SK-N-SH (cell line): ENCODE data around the gene NUDCD3.

Experiments used
- EP300 ChIP-seq, 2 experiments: IDR thresholded peaks; 2 replicates each; pipeline versions ENCODE4 v1.4.0 to v1.6.1; 2012; ENCODE audit warnings: borderline replicate concordance in 1 of 2, low read depth in 1 of 2, low read length in 1 of 2
- EZH2phosphoT487 ChIP-seq: fragments of 200-600 bp; sonication (generic); IDR thresholded peaks from 2 replicates; pipeline ENCODE4 v1.6.1; 2017; ENCODE audit warnings: low read depth, mixed run types, mild to moderate bottlenecking, antibody characterized with exemption, moderate library complexity, borderline replicate concordance
- FOXM1 ChIP-seq: IDR thresholded peaks from 2 replicates; pipeline ENCODE4 v1.4.0; 2012; ENCODE audit warnings: low read depth, mild to moderate bottlenecking
- MXI1 ChIP-seq: IDR thresholded peaks from 2 replicates; pipeline ENCODE4 v1.6.1; 2012; ENCODE audit warnings: mild to moderate bottlenecking, low read depth, low read length, improper control_type of control experiment
- POLR2AphosphoS5 ChIP-seq: IDR thresholded peaks from 2 replicates; pipeline ENCODE4 v1.6.1; 2012; ENCODE audit warnings: low read depth, low read length
- RAD21 ChIP-seq: IDR thresholded peaks from 2 replicates; pipeline ENCODE4 v1.6.1; 2012; ENCODE audit warnings: mild to moderate bottlenecking, low read length
- SMC3 ChIP-seq: IDR thresholded peaks from 2 replicates; pipeline ENCODE4 v1.6.1; 2012; ENCODE audit warnings: low read depth, low read length, improper control_type of control experiment
- YY1 ChIP-seq: IDR thresholded peaks from 2 replicates; pipeline ENCODE4 v1.4.0; 2012; ENCODE audit warnings: low read depth, mild to moderate bottlenecking
- TF ChIP-seq, protein P1 (sequence below): IDR thresholded peaks from 2 replicates; pipeline ENCODE4 v1.4.0; 2012; ENCODE audit warnings: low read depth
- TF ChIP-seq, protein P2 (sequence below): fragments of 200-600 bp; sonication (generic); IDR thresholded peaks from 2 replicates; pipeline ENCODE4 v1.6.1; 2017; ENCODE audit warnings: antibody characterized with exemption, mild to moderate bottlenecking, moderate library complexity
- TF ChIP-seq, protein P3 (sequence below): fragments of 150-350 bp; IDR thresholded peaks from 2 replicates; pipeline ENCODE4 v1.6.1; 2017; ENCODE audit warnings: antibody characterized with exemption, low read length, low read depth, borderline replicate concordance
- TF ChIP-seq, protein P4 (sequence below): IDR thresholded peaks from 2 replicates; pipeline ENCODE4 v1.4.0; 2012; ENCODE audit warnings: low read depth, borderline replicate concordance

GRCh38 chr7:44341401-44341800, 149.1 kb downstream of the NUDCD3 start:
- TF ChIP-seq, protein P1, sequence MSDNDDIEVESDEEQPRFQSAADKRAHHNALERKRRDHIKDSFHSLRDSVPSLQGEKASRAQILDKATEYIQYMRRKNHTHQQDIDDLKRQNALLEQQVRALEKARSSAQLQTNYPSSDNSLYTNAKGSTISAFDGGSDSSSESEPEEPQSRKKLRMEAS = no peak
- no peak for TF ChIP-seq EP300 (IDR thresholded peaks at IDR 0.05; ENCODE audit: borderline replicate concordance in 1 of 2, low read depth in 1 of 2, low read length in 1 of 2)
- TF ChIP-seq, protein P2, sequence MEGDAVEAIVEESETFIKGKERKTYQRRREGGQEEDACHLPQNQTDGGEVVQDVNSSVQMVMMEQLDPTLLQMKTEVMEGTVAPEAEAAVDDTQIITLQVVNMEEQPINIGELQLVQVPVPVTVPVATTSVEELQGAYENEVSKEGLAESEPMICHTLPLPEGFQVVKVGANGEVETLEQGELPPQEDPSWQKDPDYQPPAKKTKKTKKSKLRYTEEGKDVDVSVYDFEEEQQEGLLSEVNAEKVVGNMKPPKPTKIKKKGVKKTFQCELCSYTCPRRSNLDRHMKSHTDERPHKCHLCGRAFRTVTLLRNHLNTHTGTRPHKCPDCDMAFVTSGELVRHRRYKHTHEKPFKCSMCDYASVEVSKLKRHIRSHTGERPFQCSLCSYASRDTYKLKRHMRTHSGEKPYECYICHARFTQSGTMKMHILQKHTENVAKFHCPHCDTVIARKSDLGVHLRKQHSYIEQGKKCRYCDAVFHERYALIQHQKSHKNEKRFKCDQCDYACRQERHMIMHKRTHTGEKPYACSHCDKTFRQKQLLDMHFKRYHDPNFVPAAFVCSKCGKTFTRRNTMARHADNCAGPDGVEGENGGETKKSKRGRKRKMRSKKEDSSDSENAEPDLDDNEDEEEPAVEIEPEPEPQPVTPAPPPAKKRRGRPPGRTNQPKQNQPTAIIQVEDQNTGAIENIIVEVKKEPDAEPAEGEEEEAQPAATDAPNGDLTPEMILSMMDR = no peak
- TF ChIP-seq POLR2AphosphoS5 = no peak
- TF ChIP-seq, protein P3, sequence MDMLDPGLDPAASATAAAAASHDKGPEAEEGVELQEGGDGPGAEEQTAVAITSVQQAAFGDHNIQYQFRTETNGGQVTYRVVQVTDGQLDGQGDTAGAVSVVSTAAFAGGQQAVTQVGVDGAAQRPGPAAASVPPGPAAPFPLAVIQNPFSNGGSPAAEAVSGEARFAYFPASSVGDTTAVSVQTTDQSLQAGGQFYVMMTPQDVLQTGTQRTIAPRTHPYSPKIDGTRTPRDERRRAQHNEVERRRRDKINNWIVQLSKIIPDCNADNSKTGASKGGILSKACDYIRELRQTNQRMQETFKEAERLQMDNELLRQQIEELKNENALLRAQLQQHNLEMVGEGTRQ = no peak
- no peak for TF ChIP-seq SMC3
- no peak for TF ChIP-seq FOXM1
- TF ChIP-seq MXI1 = no peak
- no peak for TF ChIP-seq YY1
- no peak for TF ChIP-seq EZH2phosphoT487
- TF ChIP-seq, protein P4, sequence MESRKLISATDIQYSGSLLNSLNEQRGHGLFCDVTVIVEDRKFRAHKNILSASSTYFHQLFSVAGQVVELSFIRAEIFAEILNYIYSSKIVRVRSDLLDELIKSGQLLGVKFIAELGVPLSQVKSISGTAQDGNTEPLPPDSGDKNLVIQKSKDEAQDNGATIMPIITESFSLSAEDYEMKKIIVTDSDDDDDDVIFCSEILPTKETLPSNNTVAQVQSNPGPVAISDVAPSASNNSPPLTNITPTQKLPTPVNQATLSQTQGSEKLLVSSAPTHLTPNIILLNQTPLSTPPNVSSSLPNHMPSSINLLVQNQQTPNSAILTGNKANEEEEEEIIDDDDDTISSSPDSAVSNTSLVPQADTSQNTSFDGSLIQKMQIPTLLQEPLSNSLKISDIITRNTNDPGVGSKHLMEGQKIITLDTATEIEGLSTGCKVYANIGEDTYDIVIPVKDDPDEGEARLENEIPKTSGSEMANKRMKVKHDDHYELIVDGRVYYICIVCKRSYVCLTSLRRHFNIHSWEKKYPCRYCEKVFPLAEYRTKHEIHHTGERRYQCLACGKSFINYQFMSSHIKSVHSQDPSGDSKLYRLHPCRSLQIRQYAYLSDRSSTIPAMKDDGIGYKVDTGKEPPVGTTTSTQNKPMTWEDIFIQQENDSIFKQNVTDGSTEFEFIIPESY = no peak
- TF ChIP-seq RAD21 = no peak
